ENCODE data around the gene CEACAM19. TPM values are rescaled to one million over a fixed set of nuclear protein-coding genes. Genes with fewer than 3 reads are reported as not detected.
"Not testable (repeated sequence)": the region's sequence is repeated elsewhere in the genome, so short reads cannot be mapped to it uniquely, and the experiment has no call there.

The CEACAM19 gene
- total and polyA plus RNA-seq, 2 donors from 2014 or later = 5.1 to 5.5 TPM

- intact Hi-C loops (cut with DNase I) = no loop called here
- Histone ChIP-seq H3K27me3 (ENCODE audit: control insufficient read depth, insufficient read depth, low read length) (no peaks in the 10 kb centered on the region), H3K4me1 (ENCODE audit: control insufficient read depth in 2 of 3, insufficient read depth in 2 of 3, low read depth in 1 of 3, low read length in 3 of 3) (peaks cover 0 to 7% (median 2%) of the 10 kb centered on the region in 3 donors), H3K36me3 (ENCODE audit: control insufficient read depth in 2 of 3, insufficient read depth in 3 of 3, low read length in 3 of 3) (no peaks in the 10 kb centered on the region), H3K4me3 (ENCODE audit: low read length in 3 of 3) (no peak overlapping the region), H3K9ac (ENCODE audit: low read length in 3 of 3) (no peak overlapping the region), H3K27ac (ENCODE audit: low read depth in 2 of 2, low read length in 2 of 2) (no peak overlapping the region), H3K9me3 (ENCODE audit: control insufficient read depth in 2 of 3, insufficient read depth in 1 of 3, low read length in 3 of 3) (no peaks in the 10 kb centered on the region)
- TF ChIP-seq CTCF (IDR thresholded peaks at IDR 0.05; ENCODE audit: borderline replicate concordance, extremely low read depth, insufficient read depth) = no peak
- FAIRE-seq = no peak
- DNase-seq = no peak
Observed at GRCh38 chr19:44624840-44625354, 46.4 kb upstream of the CEACAM19 start.

GRCh38 chr19:44625637-44626036 is 45.6 kb upstream of the CEACAM19 start:
- H3K4me1 ChIP-seq (ENCODE audit: control insufficient read depth in 2 of 3, insufficient read depth in 2 of 3, low read depth in 1 of 3, low read length in 3 of 3); H3K4me3 ChIP-seq (ENCODE audit: low read length in 3 of 3); H3K9me3 ChIP-seq (ENCODE audit: control insufficient read depth in 2 of 3, insufficient read depth in 1 of 3, low read length in 3 of 3); H3K9ac ChIP-seq (ENCODE audit: low read length in 3 of 3); H3K27me3 ChIP-seq (ENCODE audit: control insufficient read depth, insufficient read depth, low read length); FAIRE-seq; DNase-seq; intact Hi-C loops (cut with DNase I); H3K36me3 ChIP-seq (ENCODE audit: control insufficient read depth in 2 of 3, insufficient read depth in 3 of 3, low read length in 3 of 3): not testable (repeated sequence)
- peak overlapping the region in 1 of 2 donors; percentile 16 for H3K27ac ChIP-seq (ENCODE audit: low read depth in 2 of 2, low read length in 2 of 2)

DNA sequence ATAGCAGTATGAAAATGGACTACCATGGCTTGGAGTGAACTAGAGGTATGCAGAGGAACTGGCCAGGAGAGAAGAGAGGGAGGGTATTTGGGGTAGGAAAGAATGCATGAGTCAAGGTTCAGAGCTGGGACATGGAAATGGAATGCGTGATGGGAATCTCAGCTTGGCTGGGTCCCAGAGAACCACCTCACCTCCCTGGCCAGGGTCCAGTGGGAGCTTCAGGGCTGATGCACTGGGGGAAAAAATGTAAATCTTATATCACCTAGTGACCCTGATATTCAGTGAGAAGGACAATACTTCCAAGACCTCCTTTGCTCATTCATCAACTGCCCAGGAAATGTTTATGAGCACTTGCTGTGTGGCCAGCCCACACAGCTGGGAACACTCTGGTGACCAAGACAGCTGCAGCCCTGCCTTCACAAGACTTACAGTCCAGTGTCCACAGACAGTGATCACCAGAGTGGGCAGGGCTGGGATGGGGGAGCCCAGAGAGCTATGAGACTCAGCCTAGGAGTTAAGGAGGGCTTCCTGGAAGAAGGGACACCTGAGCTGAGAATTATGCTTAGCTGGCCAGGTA is 45.1 kb upstream of the CEACAM19 start:
- intact Hi-C loops (cut with DNase I) = no loop called here
- peaks cover 0 to 7% (median 2%) of the 10 kb centered on the region in 3 donors for H3K4me1 ChIP-seq (ENCODE audit: control insufficient read depth in 2 of 3, insufficient read depth in 2 of 3, low read depth in 1 of 3, low read length in 3 of 3)
- H3K27ac ChIP-seq (ENCODE audit: low read depth in 2 of 2, low read length in 2 of 2) = peak overlapping the region; percentile 2 to 16
- H3K9ac ChIP-seq (ENCODE audit: low read length in 3 of 3) = no peak overlapping the region
- FAIRE-seq = no peak
- no peak for DNase-seq
- H3K36me3 ChIP-seq (ENCODE audit: control insufficient read depth in 2 of 3, insufficient read depth in 3 of 3, low read length in 3 of 3) = no peaks in the 10 kb centered on the region
- H3K9me3 ChIP-seq (ENCODE audit: control insufficient read depth in 2 of 3, insufficient read depth in 1 of 3, low read length in 3 of 3) = no peaks in the 10 kb centered on the region
- no peaks in the 10 kb centered on the region for H3K27me3 ChIP-seq (ENCODE audit: control insufficient read depth, insufficient read depth, low read length)
- no peak overlapping the region for H3K4me3 ChIP-seq (ENCODE audit: low read length in 3 of 3)
- TF ChIP-seq CTCF (IDR thresholded peaks at IDR 0.05; ENCODE audit: borderline replicate concordance, extremely low read depth, insufficient read depth) = no peak

DNA sequence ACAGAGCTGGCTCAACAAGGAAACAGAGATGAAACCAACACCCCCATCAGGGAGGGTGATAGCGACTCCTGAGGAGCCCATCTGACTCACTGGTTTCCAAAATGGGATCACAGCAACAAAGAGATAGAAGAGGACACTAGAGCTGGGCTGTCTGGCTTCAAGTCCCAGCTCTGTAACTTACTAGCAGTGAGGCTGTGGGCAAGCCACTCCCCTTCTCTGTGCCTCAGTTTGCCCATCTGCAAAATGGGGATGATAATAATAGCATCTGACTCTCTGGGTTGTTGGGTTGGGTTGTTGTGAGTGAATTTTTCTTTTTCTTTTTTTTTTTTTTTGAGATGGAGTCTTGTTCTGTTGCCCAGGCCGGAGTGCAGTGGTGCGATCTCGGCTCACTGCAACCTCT is 43.7 kb upstream of the CEACAM19 start:
- no peak overlapping the region for H3K27ac ChIP-seq (ENCODE audit: low read depth in 2 of 2, low read length in 2 of 2)
- DNase-seq = no peak
- no peaks in the 10 kb centered on the region for H3K36me3 ChIP-seq (ENCODE audit: control insufficient read depth in 2 of 3, insufficient read depth in 3 of 3, low read length in 3 of 3)
- no peaks in the 10 kb centered on the region for H3K27me3 ChIP-seq (ENCODE audit: control insufficient read depth, insufficient read depth, low read length)
- TF ChIP-seq CTCF (IDR thresholded peaks at IDR 0.05; ENCODE audit: borderline replicate concordance, extremely low read depth, insufficient read depth) = no peak
- intact Hi-C loops (cut with DNase I) = no loop called here
- no peak overlapping the region for H3K9ac ChIP-seq (ENCODE audit: low read length in 3 of 3)
- no peak for FAIRE-seq
- H3K9me3 ChIP-seq (ENCODE audit: control insufficient read depth in 2 of 3, insufficient read depth in 1 of 3, low read length in 3 of 3) = no peaks in the 10 kb centered on the region
- H3K4me1 ChIP-seq (ENCODE audit: control insufficient read depth in 2 of 3, insufficient read depth in 2 of 3, low read depth in 1 of 3, low read length in 3 of 3) = peaks cover 0 to 7% (median 2%) of the 10 kb centered on the region in 3 donors
- no peak overlapping the region for H3K4me3 ChIP-seq (ENCODE audit: low read length in 3 of 3)
